Stimulated activated CD4-positive, alpha-beta T cell treated with anti-CD3 and anti-CD28 coated beads, Interleukin-1b, Interleukin-23, amount 100 ng/mL, for 48 hours (primary cell): ENCODE measurements around the gene PRKCA.

Experiments
- DNase-seq: peaks from one replicate; pipeline ENCODE4 v3.0.0-alpha.2; 2020

PRKCA gene

GRCh38 chr17:66560691-66561090 lies 258.3 kb downstream of the PRKCA start:
- no peak for DNase-seq

DNA sequence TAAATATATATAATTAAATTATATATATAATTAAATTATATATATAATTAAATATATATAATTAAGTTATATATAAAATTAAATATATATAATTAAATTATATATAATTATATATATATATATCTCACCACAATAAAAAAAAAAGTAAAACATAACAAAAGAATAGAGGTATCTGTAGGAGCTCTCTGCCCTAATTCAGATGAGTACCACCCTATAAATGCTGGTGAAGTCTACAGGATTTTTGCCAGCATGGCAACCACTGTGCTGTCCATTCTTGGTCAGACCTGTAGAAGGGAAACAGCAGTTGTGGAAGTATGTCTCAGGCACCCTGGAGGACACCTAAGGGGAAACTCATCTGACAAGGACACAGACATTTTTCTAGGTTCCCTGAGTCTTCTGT lies 259.7 kb downstream of the PRKCA start:
- DNase-seq, result no peak

GRCh38 chr17:66564992-66565465 lies 262.6 kb downstream of the PRKCA start:
- no peak for DNase-seq

DNA sequence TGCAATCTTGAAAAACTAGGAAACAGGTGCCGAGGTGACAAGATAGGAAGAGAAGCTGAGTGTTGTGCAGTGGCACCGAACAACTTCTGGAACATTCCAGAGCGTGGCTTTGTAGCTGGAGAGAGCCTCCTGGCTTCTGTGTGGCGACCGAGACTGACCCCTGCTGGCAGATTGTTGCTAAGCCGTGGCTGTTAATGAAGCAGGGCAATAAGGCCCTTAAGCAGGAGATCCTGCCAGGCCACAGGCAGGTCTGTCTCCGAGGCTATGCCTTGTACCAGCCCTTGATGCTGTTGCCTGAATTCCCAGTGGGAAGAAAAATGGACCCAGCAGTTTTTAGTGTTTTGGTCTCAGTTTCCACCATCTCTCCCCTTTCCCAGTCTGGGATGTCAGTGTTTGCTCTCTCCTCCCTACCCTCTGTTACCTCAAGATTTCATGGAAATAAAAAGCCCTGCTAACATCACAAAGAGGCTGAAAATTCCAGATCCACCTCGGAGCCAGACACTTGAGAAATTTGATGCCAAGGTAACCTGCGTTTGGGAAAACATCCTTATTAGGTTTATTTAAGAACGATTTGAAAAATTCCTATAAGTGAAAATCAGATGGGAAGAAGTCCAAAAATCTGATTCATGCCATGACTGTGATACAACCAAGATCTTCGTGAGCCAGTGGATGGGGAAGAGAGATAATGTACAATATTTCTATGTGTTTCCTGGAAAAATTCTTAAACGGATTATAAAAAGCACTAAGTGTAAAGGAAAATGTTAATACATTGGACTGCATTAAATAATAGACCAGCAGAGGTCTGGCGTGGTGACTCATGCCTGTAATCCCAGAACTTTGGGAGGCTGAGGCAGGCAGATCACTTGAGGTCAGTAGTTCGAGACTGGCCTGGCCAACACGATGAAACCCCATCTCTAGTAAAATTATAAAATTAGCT lies 265.1 kb downstream of the PRKCA start:
- DNase-seq, result peak; percentile 79

DNA sequence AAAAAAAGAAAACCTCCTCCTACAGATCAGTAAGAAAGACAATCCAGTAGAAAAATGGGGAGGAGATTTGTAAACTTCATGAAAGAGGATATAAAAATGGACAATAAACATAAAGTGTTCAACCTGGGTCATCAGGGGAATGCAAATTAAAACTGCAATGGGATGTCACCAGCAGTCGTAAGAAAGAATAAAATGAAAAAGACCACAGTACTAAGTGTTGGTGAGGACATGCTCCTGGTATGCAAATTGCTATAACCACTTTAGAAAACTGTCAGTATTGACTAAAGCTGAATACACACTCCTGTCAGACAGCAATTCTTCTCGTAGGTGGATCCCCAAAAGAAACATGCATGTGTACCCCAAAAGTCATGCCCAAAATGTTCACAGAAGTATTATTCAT lies 267.2 kb downstream of the PRKCA start:
- no peak for DNase-seq

GRCh38 chr17:66570447-66571195 lies 268.2 kb downstream of the PRKCA start:
- no peak for DNase-seq

DNA sequence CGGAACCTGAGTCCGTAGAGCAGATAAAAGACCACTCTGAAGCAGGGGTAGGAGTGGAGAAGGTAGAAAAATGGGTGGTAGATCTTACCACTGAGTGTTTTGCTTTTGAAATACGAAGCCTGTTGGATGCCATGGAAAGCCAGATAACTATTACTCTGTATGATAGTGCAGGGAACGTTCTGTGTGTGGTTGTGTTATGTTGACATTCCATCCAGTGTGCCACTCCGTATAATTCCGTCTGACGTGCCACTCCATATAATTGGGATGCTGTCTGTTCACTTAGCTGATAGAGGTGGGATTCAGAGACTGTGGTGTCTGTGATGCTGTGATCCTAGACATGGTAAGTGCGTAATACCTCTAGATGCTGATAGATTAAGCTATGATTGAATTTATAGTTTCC lies 269.3 kb downstream of the PRKCA start:
- DNase-seq, result no peak

DNA sequence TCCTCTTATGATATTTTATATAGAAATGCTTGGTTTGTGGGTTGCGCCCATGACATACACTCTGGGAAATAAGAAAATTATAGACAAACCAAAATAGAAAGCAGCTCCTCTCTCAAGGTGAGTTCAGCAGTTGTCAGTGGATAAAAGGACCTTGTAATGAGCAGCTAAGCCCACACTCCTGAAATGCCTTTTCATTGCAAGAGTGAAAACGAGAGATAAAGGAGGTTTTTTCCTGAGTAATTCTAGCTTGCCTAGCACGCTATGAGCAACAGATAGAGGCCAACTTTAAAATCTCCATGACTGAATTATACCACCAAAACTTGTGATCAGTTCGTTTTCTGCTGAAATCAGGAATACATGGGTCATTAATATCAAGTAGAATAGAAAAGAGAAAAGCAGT lies 270.7 kb downstream of the PRKCA start:
- no peak for DNase-seq

DNA sequence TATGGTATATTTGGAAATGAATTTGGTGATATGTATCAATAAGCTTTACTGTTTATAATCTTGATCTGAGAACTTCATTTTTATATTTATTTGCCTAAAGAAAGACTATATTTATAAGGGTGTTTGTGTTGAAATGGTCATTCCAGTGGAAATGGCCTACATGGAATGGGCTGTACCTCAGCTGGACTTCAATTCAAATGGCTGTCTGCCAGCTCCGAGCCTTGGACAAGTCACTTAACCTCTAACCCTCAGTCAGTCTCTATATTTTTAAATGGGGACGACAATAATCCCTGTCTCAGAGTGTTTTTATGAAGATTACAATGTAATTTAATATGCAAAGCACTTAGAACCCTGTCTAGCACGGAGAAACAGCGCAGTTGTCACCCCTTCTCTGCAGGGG lies 271.7 kb downstream of the PRKCA start:
- no peak for DNase-seq

- DNase-seq, result no peak
Measured at GRCh38 chr17:66576473-66576872, 274.1 kb downstream of the PRKCA start.

- DNase-seq, result no peak
Measured at GRCh38 chr17:66577041-66577440, 274.6 kb downstream of the PRKCA start.

DNA sequence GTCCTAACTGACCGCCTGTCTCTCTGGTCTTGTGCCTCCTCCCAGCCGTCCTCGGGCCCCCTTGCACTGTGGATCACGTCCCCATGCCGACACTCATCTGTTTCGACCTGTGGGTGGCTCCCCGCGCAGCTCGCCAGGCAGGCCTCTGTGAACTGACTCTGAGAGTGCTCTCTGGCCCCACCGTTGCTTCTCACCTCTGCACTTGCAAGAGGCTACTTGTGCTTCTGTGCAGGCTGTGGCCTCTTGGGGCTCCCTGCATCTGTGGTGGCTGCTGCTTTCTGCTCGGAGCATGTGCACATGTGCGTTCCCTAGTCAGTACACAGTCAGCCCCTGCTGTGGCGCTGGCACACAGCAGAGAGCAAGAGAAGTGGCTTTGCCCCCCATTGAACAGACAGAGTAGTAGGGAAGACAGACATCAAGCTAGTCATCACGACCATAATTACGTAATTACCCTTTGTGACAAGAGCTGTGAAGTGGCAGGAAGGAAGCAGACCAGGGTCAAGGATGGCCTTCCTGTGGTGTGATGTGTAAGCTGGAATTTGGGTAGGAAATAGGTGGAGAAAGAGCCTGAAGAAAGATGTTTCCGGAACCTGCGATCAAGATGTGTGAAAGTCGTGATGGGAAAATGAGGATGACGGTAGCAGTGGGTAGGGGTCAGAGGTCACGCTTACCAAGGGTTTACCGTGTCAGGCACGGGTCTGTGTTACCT lies 276.5 kb downstream of the PRKCA start:
- DNase-seq, result no peak

DNA sequence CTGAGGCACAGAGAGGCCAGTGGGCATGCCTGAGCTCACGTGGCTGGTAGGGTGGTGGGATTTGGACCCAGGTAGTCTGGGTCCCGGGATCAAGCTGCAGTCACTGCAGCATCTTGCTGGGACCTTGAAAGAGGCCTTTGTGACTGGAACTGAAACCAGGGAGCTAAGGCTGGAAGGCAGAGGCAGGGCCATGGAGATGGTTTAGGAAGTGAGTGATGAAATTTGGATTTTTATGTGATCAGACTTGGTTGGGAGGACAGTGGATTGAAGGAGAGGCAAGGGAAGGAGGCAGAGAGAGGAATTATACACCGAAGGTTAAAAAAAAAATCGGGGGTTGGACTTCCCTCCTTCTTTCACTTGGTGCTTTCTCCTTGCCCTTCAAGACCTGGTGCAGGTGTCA lies 277.1 kb downstream of the PRKCA start:
- DNase-seq, result no peak

DNA sequence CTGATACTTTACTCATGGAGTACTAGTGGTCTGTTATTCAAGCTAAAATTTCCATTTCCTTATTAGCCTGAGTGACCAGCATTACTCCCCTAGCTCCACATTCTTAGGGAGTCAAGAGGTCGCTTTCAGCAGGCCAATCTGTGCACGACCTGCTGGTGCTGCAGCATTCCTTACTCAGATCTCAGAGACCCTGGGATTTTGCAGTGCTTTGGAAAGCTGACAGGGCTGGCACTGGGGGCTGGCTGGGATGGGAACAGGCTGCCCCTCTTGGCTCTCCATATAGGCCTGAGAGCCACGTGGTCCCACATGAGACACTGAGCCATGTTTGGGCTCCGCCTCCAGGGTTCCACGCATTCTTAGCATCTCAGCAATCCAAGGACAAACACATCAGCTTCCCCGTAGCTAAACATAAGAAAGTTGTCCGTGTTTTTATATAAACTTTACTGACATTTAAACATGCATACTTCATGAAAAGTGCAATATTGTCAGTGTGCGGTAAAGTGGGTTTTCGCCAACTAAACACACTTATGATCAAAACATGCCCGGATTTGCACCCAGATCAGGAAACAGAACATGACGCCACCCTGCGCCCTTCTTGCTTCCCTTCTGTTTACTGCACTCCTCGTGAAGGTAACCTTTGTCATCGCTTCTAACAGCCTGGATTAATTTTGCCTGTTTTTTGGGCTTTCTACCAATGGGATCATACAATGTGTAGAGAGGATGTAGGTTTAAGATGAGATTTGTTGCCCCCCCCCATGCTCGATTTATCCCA lies 278.0 kb downstream of the PRKCA start:
- no peak for DNase-seq

DNA sequence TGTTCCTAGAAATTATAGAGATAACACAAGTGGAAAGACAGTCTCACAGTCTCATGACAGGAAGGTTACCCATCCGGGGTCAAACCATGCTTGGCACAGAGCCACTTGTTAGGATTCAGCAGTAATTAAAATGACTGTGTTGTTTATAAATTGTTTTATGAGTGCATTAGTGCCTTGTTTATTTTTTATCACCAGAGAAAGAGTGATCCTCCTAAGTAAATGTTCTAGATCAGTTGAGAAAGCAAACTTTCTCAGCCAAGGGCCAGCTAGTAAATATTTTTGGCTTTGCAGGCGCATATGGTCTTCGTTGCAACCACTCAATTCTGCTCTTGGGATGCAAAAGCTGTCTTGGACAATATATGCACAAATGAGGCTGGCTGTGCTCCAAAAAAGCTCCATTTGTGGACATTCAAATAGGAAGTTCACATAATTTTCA lies 278.6 kb downstream of the PRKCA start:
- no peak for DNase-seq

- no peak for DNase-seq
Measured at GRCh38 chr17:66582373-66583111, 280.1 kb downstream of the PRKCA start.

GRCh38 chr17:66583112-66583748 lies 280.8 kb downstream of the PRKCA start:
- no peak for DNase-seq

DNA sequence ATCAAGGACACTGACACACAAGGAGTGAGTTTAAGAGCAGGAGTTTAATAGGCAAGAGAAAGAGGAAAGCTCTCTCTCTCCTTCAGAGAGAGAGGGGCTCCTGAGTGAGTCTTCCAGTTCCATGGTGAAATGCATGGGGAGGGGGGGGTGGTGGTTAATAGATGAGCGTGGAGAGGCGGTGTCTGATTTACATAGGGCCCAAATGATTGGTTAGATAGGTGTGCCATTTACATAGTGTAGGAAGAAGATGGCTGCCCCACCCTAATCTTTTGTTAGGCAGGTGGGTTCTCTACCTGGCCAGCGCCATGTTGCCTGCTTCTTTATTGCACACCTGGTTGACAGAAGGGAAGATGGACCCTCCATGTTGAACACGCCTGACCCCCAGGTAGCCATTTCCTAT lies 282.5 kb downstream of the PRKCA start:
- no peak for DNase-seq

GRCh38 chr17:66585472-66585871 lies 283.1 kb downstream of the PRKCA start:
- DNase-seq, result no peak

- DNase-seq, result no peak
Measured at GRCh38 chr17:66589892-66590291, 287.5 kb downstream of the PRKCA start.

DNA sequence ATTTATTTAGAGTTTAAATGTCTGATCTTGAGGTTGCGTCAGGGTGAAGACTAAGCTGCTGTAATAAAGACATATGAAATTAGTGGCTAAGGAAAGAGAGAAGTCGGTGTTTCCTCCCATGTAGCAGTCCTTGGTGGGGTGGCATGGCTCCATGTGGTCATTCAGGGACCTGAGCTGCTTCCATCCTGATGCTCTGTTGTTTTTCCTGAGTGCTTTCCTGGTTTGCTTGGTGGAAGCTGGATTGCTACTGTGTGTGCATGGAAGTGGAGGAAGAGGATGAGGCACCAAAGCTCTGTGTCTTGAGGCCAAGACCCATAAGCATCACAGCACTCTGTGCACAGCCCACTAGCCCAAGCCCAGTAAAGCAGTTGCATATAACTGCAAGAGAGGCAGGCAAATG lies 290.7 kb downstream of the PRKCA start:
- DNase-seq, result no peak
